Measurements from ENCODE around the gene UVSSA. TPM values are rescaled to one million over a fixed set of nuclear protein-coding genes. Genes with fewer than 3 reads are reported as not detected.
"Not testable (repeated sequence)": the region's sequence is repeated elsewhere in the genome, so short reads cannot be mapped to it uniquely, and the experiment has no call there.

Gene UVSSA
- total RNA-seq, 2 donors from 2014 or later = 18.2 to 26.0 TPM

DNA sequence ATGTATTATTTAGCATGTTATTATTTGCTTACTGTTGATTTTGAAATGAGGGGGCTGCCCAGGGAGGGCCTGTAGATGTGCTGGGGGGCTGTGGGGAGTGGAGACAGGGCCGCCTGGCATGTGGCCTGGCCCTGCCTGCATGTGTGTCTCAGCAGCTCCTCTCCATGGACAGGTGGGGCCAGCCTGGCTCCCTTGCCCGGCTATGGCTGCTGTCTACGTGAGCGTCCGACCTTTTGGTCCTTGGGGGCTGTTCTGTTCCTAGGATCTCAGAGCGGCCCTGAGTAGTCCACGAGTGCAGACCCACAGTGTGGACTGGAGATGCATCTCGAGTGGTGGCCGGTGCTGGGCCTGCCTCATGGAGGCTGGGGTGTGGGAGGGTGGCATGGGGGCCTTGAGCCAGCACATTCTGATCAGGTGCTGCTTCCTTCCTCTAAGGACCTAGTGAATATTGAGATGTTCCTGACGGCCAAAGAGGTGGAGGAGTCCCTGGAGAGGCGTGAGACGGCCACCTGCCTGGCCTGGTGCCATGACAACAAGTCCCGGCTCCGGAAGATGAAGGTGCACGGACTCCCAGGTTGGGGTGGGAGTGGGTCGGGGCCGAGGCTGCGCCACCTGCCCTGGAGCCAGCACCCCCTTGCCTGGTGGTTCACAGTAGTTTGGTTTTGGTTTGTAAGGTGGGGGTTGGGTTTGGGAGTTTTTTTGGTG is 24.9 kb upstream of the UVSSA start:
- DNase-seq (no peak), ATAC-seq (no peak)
- Histone ChIP-seq H3K9me3 (no peaks in the 10 kb centered on the region), H3K4me3 (no peak overlapping the region), H3K27me3 (no peaks in the 10 kb centered on the region), H3K27ac (no peak overlapping the region), H3K36me3 (replicated peaks in 1 of 2; ENCODE audit: insufficient read depth in 1 of 2, low read depth in 2 of 2) (peaks cover 5 to 12% of the 10 kb centered on the region in 2 donors), H3K4me1 (no peaks in the 10 kb centered on the region)
- WGBS, 2 donors = 91 to 96% methylated on average over 15 to 18 of the region's 18 CpGs
- intact Hi-C loops (cut with DNase I) = no loop called here
- no peak for TF ChIP-seq POLR2A (IDR thresholded peaks at IDR 0.05)
- TF ChIP-seq, protein P1, sequence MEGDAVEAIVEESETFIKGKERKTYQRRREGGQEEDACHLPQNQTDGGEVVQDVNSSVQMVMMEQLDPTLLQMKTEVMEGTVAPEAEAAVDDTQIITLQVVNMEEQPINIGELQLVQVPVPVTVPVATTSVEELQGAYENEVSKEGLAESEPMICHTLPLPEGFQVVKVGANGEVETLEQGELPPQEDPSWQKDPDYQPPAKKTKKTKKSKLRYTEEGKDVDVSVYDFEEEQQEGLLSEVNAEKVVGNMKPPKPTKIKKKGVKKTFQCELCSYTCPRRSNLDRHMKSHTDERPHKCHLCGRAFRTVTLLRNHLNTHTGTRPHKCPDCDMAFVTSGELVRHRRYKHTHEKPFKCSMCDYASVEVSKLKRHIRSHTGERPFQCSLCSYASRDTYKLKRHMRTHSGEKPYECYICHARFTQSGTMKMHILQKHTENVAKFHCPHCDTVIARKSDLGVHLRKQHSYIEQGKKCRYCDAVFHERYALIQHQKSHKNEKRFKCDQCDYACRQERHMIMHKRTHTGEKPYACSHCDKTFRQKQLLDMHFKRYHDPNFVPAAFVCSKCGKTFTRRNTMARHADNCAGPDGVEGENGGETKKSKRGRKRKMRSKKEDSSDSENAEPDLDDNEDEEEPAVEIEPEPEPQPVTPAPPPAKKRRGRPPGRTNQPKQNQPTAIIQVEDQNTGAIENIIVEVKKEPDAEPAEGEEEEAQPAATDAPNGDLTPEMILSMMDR (IDR thresholded peaks at IDR 0.05) = no peak

DNA sequence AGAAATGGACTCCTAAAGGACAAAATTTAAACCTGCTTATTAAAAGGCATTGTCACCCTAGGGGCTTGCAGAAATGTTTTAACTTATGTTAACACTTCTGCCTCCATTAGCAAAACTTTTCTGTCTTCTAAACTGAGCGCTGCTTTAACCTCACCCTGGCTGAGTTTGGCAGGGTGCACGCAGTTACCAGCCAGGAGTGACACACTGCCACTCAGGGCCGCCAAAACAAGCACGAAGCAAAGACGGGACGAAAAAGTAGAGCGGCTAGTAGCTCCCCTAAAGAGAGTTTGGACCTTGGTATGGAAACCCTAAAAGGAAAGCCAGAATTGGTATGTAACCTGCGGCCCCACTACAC is 23.8 kb upstream of the UVSSA start:
- Histone ChIP-seq H3K36me3 (replicated peaks in 1 of 2; ENCODE audit: insufficient read depth in 1 of 2, low read depth in 2 of 2) (peaks cover 0 to 8% of the 10 kb centered on the region in 2 donors), H3K27ac (no peak overlapping the region), H3K9me3 (no peaks in the 10 kb centered on the region), H3K4me3 (no peak overlapping the region), H3K4me1 (no peaks in the 10 kb centered on the region), H3K27me3 (no peaks in the 10 kb centered on the region)
- DNase-seq (no peak), ATAC-seq (no peak)
- intact Hi-C loops (cut with DNase I) = no loop called here
- 88 to 98% methylated on average over 8 of the region's 8 CpGs for WGBS, 2 donors
- TF ChIP-seq, protein P1 (IDR thresholded peaks at IDR 0.05) = no peak
- no peak for TF ChIP-seq POLR2A (IDR thresholded peaks at IDR 0.05)

- H3K4me1 ChIP-seq = no peaks in the 10 kb centered on the region
- peaks cover 0 to 12% of the 10 kb centered on the region in 2 donors for H3K36me3 ChIP-seq (replicated peaks in 1 of 2; ENCODE audit: insufficient read depth in 1 of 2, low read depth in 2 of 2)
- no peak overlapping the region for H3K27ac ChIP-seq
- no peak for TF ChIP-seq POLR2A (IDR thresholded peaks at IDR 0.05)
- TF ChIP-seq, protein P1 (IDR thresholded peaks at IDR 0.05) = no peak
- intact Hi-C loops (cut with DNase I) = no loop called here
- no peaks in the 10 kb centered on the region for H3K27me3 ChIP-seq
- WGBS, 2 donors = 84 to 90% methylated on average over 10 to 11 of the region's 11 CpGs
- no peaks in the 10 kb centered on the region for H3K9me3 ChIP-seq
- DNase-seq (no peak), ATAC-seq (no peak)
- H3K4me3 ChIP-seq = no peak overlapping the region
These were observed 23.2 kb upstream of the UVSSA start for GRCh38 chr4:1323635-1324442.

- peaks cover 0 to 12% of the 10 kb centered on the region in 2 donors for H3K36me3 ChIP-seq (replicated peaks in 1 of 2; ENCODE audit: insufficient read depth in 1 of 2, low read depth in 2 of 2)
- intact Hi-C loops (cut with DNase I); H3K9me3 ChIP-seq; H3K27ac ChIP-seq; H3K27me3 ChIP-seq; ATAC-seq; DNase-seq; H3K4me1 ChIP-seq; H3K4me3 ChIP-seq: not testable (repeated sequence)
- WGBS, 2 donors = 92 to 94% methylated on average over 20 of the region's 20 CpGs
These were observed 22.4 kb upstream of the UVSSA start for GRCh38 chr4:1324443-1325175.

DNA sequence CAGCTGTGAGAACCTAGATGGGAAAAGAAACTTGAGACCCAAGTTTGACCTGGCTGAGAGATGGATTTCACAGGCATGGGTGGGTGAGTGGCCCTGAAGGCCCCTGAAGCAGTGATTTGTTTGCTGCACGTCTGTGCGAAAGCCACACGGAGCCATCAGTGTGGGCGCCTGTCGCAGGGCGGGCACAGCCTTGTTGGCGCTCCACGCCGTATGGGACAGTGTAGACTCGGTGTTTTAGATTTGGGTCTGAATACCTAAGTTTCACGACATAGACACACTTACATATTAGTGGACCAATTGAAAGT is 21.9 kb upstream of the UVSSA start:
- DNase-seq (no peak), ATAC-seq (no peak)
- Histone ChIP-seq H3K36me3 (replicated peaks in 1 of 2; ENCODE audit: insufficient read depth in 1 of 2, low read depth in 2 of 2) (peaks cover 0 to 12% of the 10 kb centered on the region in 2 donors), H3K9me3 (no peaks in the 10 kb centered on the region), H3K27me3 (no peaks in the 10 kb centered on the region), H3K27ac (no peak overlapping the region), H3K4me1 (no peaks in the 10 kb centered on the region), H3K4me3 (no peak overlapping the region)
- no peak for TF ChIP-seq POLR2A (IDR thresholded peaks at IDR 0.05)
- TF ChIP-seq, protein P1 (IDR thresholded peaks at IDR 0.05) = no peak
- 97 to 100% methylated on average over 7 to 11 of the region's 11 CpGs for WGBS, 2 donors
- intact Hi-C loops (cut with DNase I) = no loop called here

All from body of pancreas (tissue), 4 donors.